Hepatocyte (in vitro differentiated cells): Measurements from ENCODE around the gene B4GALT5. TPM values are rescaled to one million over a fixed set of nuclear protein-coding genes. Genes with fewer than 3 reads are reported as not detected.

Source experiments
- DNase-seq: peaks from one replicate; pipeline ENCODE4 v3.0.0-alpha.2; 2016; ENCODE audit warnings: low spot score
- H2AFZ ChIP-seq: fragments of 200-600 bp; sonication (generic); 2 replicates; pipeline ENCODE4 v1.6.0; 2016; ENCODE audit warnings: antibody characterized with exemption, mild to moderate bottlenecking
- H3K27ac ChIP-seq: fragments of 200-600 bp; sonication (generic); 2 replicates; pipeline ENCODE4 v1.5.1; 2016; ENCODE audit warnings: mild to moderate bottlenecking
- H3K27me3 ChIP-seq: fragments of 200-600 bp; sonication (generic); 2 replicates; pipeline ENCODE4 v1.6.1; 2016
- H3K36me3 ChIP-seq: fragments of 200-600 bp; sonication (generic); replicated peaks from 2 replicates; pipeline ENCODE4 v1.5.1; 2016; ENCODE audit warnings: low read depth; ENCODE audit not compliant: insufficient read depth
- H3K4me1 ChIP-seq: fragments of 200-600 bp; sonication (generic); 2 replicates; pipeline ENCODE4 v1.5.1; 2016; ENCODE audit warnings: mild to moderate bottlenecking, moderate library complexity; ENCODE audit not compliant: insufficient read depth
- H3K4me2 ChIP-seq: fragments of 200-600 bp; sonication (generic); 2 replicates; pipeline ENCODE4 v1.6.0; 2016
- H3K4me3 ChIP-seq: fragments of 200-600 bp; sonication (generic); 2 replicates; pipeline ENCODE4 v1.5.1; 2016; ENCODE audit warnings: mild to moderate bottlenecking
- H3K79me2 ChIP-seq: fragments of 200-600 bp; sonication (generic); 2 replicates; pipeline ENCODE4 v1.6.0; 2017; ENCODE audit warnings: mild to moderate bottlenecking
- H3K9me2 ChIP-seq: fragments of 200-600 bp; sonication (generic); replicated peaks from 2 replicates; pipeline ENCODE4 v1.6.0; 2017; ENCODE audit warnings: mild to moderate bottlenecking; ENCODE audit not compliant: insufficient read depth
- H3K9me3 ChIP-seq: fragments of 200-600 bp; sonication (generic); 2 replicates; pipeline ENCODE4 v1.5.1; 2016; ENCODE audit warnings: low read depth, mild to moderate bottlenecking
- H4K20me1 ChIP-seq: fragments of 200-600 bp; sonication (generic); 2 replicates; pipeline ENCODE4 v1.6.0; 2016; ENCODE audit warnings: mild to moderate bottlenecking; ENCODE audit not compliant: insufficient read depth, poor library complexity, severe bottlenecking
- EZH2 ChIP-seq: fragments of 200-600 bp; sonication (generic); IDR thresholded peaks from 2 replicates; pipeline ENCODE4 v1.6.1; 2016; ENCODE audit warnings: antibody characterized with exemption, mild to moderate bottlenecking, borderline replicate concordance
- EZH2phosphoT487 ChIP-seq: fragments of 200-600 bp; sonication (generic); IDR thresholded peaks from one replicate; pipeline ENCODE4 v1.6.1; 2018; ENCODE audit warnings: antibody characterized with exemption, mild to moderate bottlenecking, low read depth, moderate library complexity; ENCODE audit not compliant: unreplicated experiment, severe bottlenecking
- WGBS: methylation state at CpG from one replicate; pipeline ENCODE4 v1.1.6; 2016; ENCODE audit warnings: low lambda C conversion rate; ENCODE audit errors: missing lambda C conversion rate; 5-methylcytosine and 5-hydroxymethylcytosine counted together
- polyA plus RNA-seq: library from polyadenylated mRNA; unstranded; fragments of >200 nt; fragmentation: Nextera tagmentation; extraction: Ambion mirVana; gene quantifications from 2 replicates; pipeline ENCODE4 v1.2.1, GENCODE V29; 2016
- total RNA-seq: library from RNA; depleted of rRNA; stranded (reverse); fragments of >200 nt; gene quantifications from 2 replicates; pipeline ENCODE4 v1.2.3, GENCODE V29; 2014
- TF ChIP-seq, protein P1 (sequence below): fragments of 200-600 bp; sonication (generic); IDR thresholded peaks from 2 replicates; pipeline ENCODE4 v1.5.1; 2016; ENCODE audit warnings: antibody characterized with exemption, mild to moderate bottlenecking; ENCODE audit not compliant: poor library complexity

Gene B4GALT5
- total and polyA plus RNA-seq, 2 experiments from 2014 or later, result 12.9 to 41.8 TPM

DNA sequence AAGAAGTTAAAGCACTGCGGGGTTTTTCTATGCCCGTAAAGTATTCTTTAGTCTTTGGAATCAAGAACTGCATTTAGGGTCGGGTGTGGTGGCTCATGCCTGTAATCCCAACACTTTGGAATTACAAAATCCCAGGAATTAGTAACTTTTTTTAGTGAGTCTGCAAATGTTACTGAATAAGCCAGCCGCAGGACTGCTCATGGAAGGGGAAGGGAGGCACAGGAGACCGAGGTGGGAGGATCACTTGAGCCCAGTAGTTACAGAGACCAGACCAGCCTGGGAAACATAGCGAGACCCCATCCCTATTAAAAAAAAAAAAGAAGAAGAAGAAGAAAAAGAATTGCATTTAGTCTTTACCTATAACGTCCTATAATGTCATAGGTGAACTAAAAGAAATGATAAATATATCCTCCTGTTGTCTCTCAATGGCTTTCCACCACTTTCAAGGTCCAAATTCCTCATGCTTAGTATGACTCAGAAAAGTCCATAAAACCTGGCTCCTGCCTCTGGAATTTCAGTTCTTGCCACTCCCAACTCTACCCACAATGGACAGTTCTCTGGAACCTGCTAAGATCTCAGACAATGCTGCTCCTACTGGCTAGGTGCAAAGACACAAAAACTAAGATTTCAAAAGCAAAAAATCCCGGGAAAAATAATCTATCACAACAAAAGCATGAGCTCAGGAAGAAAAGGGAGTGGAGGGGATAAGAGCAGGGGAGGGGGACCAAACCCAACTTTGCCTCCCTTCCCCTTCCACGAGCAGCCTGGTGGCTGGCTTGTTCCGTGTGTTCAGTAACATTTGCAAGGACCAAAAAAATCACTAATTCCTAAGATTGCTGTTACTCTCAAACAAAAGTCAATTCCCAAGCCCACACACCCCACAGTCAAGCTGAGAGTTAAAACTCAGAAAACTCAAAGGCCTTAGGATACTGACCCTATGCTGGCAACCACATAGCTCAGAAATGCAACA lies 39.0 kb downstream of the B4GALT5 start:
- peaks cover 25% of the 10 kb centered on the region for H4K20me1 ChIP-seq
- 54% methylated on average over 10 of the region's 10 CpGs for WGBS

DNA sequence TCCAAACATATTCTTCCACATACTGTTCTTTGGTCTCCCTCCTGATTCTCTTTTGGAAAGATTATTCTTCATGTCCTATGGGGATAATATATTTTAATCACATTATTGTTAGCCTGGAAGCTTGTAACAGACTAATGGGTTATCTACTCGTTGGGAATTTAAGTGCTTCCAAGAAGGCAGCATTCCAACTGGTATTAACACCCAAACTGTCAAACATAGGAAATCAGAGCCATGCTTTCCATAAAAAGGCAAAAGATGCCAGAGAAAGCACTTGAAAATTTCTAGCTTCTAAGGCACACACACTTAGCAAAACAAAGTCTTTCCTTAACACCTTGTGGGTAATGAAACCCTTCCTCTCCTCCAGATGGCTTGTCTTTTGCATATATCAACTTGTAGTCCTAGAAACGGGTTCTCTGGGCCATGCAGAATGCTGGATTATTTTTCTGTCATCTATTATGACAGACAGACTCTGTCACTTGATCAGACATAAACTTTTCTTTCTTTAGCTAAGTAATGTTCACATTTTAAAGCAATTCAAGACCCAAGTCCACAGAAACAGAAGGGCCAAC lies 41.5 kb downstream of the B4GALT5 start:
- peak overlapping the region; percentile 95 for H3K27ac ChIP-seq
- H3K36me3 ChIP-seq, result no peaks in the 10 kb centered on the region
- peaks cover 54% of the 10 kb centered on the region for H3K4me1 ChIP-seq
- H3K79me2 ChIP-seq, result peaks cover 88% of the 10 kb centered on the region
- TF ChIP-seq EZH2phosphoT487 (no peak), EZH2 (no peak)
- TF ChIP-seq, protein P1, sequence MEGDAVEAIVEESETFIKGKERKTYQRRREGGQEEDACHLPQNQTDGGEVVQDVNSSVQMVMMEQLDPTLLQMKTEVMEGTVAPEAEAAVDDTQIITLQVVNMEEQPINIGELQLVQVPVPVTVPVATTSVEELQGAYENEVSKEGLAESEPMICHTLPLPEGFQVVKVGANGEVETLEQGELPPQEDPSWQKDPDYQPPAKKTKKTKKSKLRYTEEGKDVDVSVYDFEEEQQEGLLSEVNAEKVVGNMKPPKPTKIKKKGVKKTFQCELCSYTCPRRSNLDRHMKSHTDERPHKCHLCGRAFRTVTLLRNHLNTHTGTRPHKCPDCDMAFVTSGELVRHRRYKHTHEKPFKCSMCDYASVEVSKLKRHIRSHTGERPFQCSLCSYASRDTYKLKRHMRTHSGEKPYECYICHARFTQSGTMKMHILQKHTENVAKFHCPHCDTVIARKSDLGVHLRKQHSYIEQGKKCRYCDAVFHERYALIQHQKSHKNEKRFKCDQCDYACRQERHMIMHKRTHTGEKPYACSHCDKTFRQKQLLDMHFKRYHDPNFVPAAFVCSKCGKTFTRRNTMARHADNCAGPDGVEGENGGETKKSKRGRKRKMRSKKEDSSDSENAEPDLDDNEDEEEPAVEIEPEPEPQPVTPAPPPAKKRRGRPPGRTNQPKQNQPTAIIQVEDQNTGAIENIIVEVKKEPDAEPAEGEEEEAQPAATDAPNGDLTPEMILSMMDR, result no peak
- H3K4me3 ChIP-seq, result no peak overlapping the region
- H3K27me3 ChIP-seq, result no peaks in the 10 kb centered on the region
- no peak overlapping the region for H2AFZ ChIP-seq
- no peak for DNase-seq
- H3K4me2 ChIP-seq, result no peak overlapping the region
- H3K9me3 ChIP-seq, result no peaks in the 10 kb centered on the region
- 49% methylated on average over 2 of the region's 2 CpGs for WGBS
- peaks cover 28% of the 10 kb centered on the region for H4K20me1 ChIP-seq
- H3K9me2 ChIP-seq, result no peaks in the 10 kb centered on the region

More for the DNA sequence above, 39.0 kb downstream of the B4GALT5 start:
- peaks cover 79% of the 10 kb centered on the region for H3K4me1 ChIP-seq
- H3K79me2 ChIP-seq, result peaks cover 88% of the 10 kb centered on the region
- H3K4me3 ChIP-seq, result no peak overlapping the region
- no peaks in the 10 kb centered on the region for H3K36me3 ChIP-seq
- H3K27ac ChIP-seq, result peak overlapping the region; percentile 95
- H3K4me2 ChIP-seq, result peak overlapping the region; percentile 72
- no peaks in the 10 kb centered on the region for H3K9me2 ChIP-seq
- peak; percentile 79 for DNase-seq
- H3K27me3 ChIP-seq, result no peaks in the 10 kb centered on the region
- no peak overlapping the region for H2AFZ ChIP-seq
- H3K9me3 ChIP-seq, result no peaks in the 10 kb centered on the region
- TF ChIP-seq EZH2, result no peak
- TF ChIP-seq, protein P1, result peak; percentile 10

DNA sequence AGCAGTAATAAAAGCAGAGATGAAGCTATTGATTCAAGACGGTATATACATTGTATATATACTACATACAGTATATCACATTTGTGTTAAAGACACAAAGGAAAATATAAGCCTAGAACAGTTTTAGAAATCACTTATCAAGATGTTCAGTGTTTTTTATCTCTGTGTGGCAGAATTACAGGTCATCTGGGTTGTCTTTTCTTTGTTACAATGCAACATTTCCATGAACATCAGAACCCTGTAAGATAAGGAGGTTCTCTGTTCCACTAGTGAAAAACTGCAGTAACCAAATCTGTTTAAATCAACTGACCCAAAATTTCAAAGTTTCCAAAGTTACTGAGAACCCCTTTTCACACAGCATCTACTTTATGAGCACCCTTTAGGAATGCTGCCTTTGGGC lies 42.2 kb downstream of the B4GALT5 start:
- TF ChIP-seq EZH2phosphoT487 (no peak), EZH2 (no peak)
- TF ChIP-seq, protein P1, result no peak
- Histone ChIP-seq H3K9me3 (no peaks in the 10 kb centered on the region), H3K4me1 (peaks cover 47% of the 10 kb centered on the region), H2AFZ (no peak overlapping the region), H3K27ac (peak overlapping the region; percentile 95), H3K9me2 (no peaks in the 10 kb centered on the region), H3K36me3 (no peaks in the 10 kb centered on the region), H3K79me2 (peaks cover 88% of the 10 kb centered on the region), H3K4me2 (no peak overlapping the region), H3K27me3 (no peaks in the 10 kb centered on the region), H3K4me3 (no peak overlapping the region), H4K20me1 (peaks cover 28% of the 10 kb centered on the region)
- 100% methylated on average over 1 of the region's 1 CpG for WGBS
- DNase-seq, result no peak
